NK-92 treated with Interleukin-12 subunit alpha and Interleukin-12 subunit beta, amount 100 ng/mL, for 24 hours (cell line): ENCODE data around the gene MROH2A.

ENCODE experiments used
- DNase-seq: peaks from one replicate; lab custom pipeline; 2025; lab: John Stamatoyannopoulos, UW

MROH2A gene

DNA sequence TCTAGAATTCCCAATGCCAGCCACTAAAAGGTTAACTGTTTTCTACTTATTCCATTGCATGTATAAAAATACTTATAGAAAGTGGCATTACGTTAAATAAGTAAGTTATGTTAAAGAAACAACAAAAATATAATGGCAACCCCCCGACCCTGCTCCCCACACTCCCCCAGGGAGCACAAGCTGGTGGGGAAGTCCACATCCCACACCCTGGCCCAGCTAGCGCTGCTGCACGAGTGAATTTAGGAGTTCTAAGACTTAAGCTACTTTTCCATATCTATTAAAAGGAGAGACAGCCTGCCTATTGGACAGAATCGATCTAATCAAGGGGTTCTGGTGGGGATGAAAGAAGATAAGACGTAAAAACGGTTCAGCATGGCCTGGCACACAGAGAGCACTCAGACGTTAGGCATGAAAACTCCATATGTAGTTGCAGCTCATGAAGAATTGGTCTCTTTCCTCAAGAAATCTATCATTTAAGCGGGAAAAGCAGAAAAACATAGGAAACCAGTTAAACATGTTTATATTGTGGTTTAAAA is 59.6 kb downstream of the MROH2A start:
- DNase-seq = no peak

DNA sequence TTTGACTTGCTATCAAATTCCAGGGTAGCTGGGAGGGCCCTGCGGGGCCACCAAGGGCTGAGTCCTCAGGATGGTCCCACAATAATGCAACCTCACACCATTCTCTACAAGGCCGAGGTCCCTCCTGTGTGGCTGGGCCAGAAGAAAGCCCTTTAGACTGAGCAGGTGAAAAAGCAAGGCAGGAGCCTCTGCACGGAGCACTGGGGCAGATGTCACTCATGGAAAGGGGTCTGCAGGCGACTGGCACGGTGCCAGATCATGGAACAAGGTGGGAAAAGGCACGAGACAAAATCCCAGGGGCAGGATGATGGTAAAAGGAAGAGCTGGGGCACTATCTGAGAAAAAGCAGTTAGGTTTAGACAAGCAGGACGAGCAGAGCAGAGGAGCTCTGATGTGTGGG is 60.1 kb downstream of the MROH2A start:
- DNase-seq = no peak

DNA sequence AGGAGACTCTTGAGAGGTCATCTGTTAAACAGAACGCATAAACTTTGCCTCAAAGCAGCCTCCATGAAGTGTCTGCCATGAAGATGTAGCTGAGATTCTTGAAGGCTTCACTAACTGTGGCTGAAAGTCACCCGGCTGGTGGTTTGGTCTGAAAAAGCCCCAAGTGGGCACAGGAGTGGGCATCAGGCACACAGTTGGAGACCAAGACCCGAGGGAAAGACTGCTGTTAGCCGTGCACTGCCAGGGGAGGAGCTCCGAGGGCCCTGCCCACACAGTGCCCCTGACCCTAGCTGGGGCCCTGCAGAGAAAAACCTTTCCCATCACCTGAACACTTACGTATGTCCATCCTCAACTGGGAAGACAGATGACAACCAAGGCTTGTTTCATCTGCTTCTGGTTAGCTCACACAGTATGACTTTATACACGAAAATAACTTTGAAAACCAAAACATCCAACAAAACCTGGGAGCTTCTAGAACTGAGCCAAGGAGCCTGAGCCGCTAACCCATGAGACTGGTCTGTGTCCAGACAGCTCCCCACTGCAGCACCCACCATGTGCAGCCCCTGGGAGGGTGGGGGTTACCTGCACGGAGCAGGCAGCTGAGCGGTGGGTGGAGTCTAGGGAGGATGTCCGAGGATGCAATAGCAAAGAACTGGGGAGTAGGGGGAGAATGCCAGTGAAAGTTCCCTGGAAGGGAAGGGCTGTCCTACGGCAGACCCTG is 60.8 kb downstream of the MROH2A start:
- no peak for DNase-seq

DNA sequence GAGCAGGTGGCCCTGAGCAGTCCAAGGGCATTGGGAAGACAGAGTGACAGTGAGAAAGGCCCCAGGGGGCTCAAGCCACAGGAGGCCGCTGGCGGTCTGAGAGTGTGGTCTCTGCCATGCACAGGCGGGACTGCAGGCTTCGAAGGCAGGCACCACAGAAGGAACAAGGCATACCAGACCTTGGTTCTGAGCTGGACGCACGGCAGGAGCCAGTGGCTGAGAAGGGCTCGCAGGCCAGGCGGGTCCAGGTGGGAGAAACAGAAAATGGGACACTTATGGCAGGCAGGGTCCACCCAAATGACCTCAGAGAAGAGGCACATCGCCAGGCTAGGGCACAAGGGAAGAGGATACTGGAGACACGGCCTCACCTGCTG is 61.3 kb downstream of the MROH2A start:
- DNase-seq = no peak

DNA sequence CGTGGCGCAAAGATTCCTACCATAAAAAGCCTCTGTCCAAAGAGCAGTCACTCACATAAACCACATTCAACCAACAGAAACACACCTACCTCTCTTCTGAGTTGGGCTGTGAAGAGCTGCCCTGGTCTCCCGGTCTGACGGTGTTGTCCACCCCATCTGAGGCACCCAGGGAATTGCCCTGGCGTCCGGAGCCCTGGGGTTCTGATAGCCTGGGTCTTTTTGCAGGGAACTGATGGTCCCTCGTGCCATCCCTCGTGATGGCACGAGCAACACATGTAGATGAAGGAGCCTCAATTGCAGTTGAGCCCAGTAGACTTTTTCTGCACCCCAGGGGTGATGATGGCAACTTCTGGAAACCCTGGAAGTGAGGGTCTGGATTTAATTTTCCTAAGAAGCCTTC is 62.4 kb downstream of the MROH2A start:
- no peak for DNase-seq

DNA sequence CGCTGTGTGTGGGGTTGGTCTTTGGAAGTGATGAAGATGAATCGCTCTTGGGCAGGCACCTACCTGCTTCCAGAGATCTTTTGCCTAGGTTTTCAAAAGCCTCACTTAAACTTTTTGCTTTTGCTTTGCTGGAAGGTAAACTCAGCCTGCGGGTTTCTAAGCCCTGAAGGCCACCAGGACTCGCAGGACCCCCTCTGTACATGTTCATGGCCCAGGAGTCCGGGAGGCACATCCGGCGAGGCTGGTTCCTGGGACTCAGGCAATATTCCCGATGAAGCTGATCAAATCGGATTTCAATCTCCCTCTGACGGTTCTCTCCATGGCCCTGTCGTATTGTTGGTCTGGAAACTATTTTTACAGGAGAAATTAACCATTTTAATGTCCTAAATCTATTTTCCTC is 63.1 kb downstream of the MROH2A start:
- DNase-seq = no peak

DNA sequence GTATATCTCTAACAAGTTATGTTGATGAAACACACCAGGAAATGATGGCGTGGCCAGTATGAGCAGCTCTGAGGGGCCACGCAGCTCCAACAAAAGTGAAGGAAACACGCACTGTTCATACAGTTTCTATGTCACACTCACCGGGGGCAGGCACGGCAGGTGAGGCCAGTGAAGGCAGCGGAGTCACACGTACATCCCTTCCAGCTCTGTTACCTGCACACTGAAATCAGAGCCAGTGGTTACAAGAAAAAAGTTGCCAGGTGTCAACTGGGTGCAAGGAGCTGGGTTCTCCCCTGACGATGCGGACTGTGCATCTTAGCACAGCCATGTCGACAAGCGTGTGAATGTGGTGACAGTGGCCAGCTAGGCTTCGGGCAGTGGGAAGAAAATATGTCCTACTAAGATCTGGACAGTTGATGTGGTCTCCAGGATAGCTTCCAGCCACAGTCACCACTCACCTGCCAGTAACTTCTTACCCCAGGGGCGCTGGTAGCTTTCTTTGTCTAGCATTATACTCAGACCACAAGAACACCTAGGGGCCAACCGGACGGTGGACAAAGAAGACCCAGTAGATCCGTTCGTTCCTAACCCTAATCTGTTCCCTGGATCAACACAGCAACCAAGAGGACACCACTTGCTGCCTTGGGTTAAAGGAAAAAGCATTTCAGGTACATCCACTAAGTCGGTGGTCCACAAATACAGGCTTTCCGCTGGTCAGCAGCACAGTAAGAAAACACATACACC is 66.1 kb downstream of the MROH2A start:
- DNase-seq = no peak

DNA sequence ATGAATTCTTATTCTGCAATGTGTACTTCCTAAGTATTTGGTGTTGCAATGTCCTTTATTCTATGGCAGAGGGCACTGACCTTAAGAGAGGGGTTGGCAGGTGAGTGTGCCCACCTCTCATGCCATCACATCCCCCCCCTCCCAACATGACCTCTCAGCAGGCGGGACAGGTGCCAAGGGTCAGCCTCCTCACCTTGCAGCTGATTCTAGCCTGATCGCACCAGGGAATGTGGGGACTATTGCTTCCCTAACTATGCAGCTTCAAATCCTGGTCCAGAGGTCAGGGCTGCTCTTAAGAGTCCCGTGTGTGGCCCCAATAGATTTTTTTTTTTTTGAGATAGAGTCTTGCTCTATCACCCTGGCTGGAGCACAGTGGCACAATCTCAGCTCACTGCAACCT is 66.7 kb downstream of the MROH2A start:
- no peak for DNase-seq

DNA sequence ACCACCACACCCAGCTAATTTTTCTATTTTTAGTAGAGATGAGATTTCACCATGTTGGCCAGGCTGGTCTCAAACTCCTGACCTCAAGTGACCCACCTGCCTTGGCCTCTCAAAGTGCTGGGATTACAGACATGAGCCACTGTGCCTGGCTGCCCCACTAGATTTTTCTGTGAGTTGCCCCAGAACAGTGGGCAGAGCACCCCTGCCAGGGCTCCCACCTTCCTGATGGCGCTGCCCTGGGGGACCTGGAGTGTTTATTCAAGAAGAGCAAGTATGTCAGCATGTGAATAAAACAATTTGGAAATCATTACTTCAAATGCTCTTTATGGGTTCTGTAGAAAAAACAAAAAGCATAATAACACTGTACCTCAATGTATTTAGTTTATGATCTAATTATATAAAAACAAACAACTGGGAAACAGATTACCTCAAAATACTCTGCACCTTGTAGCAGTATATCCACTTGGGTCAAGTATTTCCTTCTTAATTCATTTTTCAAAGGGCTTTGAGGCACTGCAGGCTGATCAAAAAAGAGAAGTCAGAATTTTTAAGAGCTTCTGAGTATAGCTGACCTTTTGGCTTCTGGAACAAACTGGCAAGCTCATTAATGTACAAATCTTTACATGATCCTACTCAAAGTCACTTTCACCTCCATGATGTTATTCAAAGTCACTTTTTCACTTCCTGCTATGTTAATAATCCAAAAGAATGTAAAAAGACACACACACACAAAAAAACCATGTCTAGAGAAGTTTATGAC is 67.4 kb downstream of the MROH2A start:
- no peak for DNase-seq

DNA sequence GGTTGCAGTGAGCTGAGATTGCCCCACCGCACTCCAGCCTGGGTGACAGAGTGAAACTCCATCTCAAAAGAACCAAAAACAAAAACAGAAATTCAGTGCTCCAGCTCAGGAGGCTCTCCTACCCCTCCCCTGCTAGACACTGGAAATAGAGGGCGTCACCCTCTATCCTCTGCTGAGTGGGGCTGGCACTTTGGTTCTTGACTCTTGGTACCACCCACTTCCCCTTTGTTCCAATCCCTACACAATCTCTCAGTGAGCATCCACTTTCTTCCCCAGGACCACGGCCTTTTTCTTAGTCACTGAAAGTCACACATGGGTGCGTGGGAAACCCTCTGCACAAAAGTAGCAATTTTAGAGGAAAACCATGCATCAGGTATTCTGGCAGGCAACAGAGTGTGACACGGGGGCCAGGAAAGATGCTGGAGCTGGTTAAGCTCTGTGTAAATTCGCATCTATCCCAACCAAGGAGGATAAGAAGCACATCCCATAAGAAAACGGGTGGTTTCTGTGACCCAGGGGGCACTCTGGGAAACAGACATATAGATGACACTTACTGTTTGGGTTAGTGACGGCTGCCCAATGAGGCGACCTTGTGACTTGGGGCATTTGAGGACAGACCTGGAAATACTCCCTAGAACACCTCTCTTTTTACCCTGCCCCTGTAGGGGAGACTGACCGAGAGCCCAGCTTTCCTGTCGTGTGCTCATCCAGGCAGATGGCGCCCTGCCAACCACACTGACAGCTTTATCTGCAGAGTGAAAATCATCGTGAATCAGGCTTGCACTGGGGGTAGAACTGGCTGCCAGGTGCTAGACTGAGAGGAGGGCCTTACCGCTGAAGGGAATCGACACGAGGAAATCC is 68.5 kb downstream of the MROH2A start:
- no peak for DNase-seq

DNA sequence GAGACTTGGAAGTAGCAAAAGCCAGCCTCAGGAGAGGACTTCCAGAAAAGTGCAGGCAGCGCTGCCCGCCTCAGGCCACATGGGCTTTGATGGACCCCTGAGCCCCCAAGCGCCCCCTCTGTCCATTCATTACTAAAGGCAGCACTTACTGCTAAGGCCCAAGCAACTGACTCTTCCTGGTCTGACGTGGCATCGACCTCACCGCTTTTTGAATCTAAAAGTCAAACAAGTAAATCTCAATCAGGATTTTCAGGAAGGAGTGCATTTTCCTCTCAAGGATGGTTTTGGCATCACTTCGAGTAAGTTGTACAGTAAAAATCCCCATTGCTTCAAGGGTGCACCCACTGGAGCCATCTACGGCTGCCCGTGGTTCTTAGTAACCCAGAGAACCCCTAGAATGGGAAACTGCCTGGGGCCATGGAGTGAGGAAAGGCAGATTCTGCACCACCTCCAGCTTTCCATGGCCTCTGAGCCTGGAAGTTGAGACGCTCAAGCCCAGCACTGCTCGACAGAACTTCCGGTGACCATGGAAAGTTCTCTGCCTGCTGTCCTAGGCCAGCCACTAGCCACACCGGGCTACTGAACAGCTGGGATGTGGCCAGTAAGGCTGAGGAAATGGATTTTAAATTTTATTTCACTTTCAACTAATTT is 69.2 kb downstream of the MROH2A start:
- DNase-seq = no peak

DNA sequence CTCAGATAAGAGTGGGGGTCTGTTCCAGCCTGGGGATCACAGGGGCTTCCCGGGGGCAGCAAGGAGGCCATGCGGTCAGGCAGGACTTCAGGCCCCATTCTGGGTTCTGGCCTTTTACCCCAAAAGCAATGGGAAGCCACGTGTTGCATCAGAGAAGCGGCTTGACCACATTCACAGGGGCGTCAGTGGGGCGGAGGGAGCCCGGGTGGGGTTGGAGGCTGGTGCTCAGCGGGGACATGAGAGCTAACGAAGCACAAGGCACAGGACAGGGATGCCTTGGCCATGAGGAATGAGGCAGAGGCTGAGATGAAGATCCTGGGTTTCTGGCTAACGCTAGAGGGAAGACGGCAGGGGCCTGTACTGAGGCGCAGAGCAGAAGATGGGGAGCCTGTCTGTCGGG is 70.1 kb downstream of the MROH2A start:
- no peak for DNase-seq

DNA sequence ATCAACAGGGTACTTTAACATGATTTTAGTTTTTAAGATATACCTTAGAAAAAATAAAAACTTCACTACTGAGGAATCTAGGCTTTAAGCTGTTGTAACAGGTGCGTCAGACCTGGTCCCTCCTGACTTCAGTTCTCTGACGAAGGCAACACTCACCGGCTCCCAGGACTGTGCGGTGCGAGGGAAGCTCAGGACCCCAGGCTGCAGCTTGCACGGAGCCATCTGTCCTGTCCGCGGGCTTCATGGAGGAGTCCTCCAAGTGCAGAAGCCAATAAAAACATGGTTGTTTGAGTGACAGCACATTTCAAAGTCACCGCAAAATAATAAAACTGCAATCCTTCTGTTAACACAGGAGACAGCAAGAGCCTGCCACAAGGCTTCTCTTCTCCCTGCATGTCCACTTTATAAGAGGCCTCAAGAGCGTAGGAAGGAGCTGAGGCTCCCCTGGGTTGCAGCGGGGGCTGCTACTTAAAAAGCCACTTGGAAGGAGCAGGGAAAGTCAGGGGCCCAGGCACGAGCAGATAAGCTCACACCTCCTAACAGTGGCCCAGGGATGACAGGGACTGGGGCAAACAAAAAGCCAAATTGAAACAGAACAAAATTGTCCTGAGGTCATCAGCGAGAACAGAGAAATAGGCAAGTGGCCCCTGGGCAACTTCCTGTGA is 71.6 kb downstream of the MROH2A start:
- no peak for DNase-seq

DNA sequence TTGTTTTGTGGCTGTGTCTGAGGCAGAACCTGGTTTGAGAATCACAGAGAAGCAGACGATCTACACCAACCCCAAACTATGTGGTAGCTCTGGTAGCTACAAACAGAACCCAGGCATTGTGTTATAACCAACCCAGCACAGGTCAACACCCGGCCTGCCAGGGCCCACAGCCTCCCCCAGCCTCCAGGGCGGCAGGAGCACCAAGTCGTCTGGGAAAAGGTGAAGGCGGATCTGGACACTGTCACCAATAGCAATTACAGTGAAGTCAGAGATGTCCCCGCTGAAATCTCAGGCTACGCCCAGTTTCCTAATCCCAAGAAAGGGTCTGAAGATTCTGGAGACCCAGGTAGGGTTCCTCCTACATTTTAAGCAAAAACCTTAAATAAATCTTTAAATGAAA is 72.6 kb downstream of the MROH2A start:
- DNase-seq = no peak

DNA sequence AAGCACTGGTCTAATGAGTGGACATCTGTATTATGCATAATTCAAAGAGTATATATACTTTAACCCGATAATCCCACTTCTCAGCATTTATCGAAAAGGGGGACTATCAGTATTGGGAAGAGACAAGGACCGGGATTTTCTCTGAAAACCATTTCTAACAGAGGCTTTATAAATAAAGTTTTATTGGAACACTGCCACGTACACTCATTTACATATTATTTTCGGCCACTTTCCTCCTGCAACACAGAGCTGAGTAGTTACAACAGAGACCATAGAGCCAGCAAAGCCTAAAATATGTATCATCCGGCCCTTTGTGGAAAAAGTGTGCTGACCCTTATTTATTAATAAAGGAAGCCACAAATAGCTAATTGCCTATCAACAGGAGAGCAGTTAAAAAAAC is 73.0 kb downstream of the MROH2A start:
- DNase-seq = no peak

DNA sequence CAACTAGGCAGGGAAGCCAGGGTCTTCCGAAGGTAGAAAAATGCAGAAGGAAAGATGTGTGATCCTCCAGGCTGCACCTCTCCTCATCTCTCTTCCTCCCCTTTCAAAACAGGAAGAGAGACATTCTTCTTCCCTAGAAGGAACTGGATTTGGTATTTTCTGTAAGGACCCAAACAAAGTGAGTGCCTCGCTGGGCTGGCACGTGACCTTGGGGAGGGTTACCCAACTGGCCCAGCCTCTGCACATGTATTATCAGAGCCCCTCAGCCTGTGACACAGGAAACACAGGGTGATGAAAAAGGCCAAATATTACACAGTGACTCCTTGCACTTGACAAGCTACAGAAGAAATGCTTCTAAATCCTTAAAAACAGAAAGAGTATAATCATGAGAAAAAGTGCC is 73.9 kb downstream of the MROH2A start:
- no peak for DNase-seq

DNA sequence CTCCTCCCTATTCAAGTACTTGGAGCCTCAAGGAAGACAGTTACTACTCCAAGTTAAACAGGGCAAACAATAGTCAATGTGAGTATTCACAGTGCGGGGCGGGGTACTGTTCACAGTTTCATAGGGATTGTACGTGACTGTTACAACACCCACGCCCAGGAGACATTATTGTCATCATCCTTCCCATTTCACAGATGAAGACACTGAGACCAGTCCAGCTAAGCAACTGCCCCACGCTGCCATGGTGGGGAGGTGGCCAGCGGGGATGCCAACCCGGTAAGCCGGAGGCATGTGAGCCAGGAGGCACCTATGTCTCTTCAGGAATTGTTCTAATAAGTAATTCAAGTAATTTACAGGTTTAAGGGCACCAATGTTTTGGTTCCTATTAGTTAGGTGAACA is 75.2 kb downstream of the MROH2A start:
- no peak for DNase-seq

DNA sequence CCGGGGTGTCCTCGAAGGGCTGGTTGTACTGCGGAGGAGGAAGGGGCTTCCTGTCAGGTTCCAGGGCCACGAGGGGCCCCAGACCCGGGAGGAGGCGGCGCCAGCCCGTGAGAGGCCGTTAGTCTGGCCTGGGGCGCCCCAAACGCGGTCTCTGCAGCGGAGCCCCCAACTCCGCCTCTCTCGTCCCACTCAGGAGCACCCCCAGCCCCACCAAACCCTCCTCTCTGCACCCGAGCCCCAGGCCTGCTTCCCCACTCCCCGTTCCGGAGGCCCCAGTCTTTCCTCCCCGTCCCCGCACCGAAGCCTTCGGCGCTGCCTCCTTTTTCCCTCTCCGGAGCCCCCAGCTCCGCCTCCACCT is 75.7 kb downstream of the MROH2A start:
- DNase-seq = no peak

DNA sequence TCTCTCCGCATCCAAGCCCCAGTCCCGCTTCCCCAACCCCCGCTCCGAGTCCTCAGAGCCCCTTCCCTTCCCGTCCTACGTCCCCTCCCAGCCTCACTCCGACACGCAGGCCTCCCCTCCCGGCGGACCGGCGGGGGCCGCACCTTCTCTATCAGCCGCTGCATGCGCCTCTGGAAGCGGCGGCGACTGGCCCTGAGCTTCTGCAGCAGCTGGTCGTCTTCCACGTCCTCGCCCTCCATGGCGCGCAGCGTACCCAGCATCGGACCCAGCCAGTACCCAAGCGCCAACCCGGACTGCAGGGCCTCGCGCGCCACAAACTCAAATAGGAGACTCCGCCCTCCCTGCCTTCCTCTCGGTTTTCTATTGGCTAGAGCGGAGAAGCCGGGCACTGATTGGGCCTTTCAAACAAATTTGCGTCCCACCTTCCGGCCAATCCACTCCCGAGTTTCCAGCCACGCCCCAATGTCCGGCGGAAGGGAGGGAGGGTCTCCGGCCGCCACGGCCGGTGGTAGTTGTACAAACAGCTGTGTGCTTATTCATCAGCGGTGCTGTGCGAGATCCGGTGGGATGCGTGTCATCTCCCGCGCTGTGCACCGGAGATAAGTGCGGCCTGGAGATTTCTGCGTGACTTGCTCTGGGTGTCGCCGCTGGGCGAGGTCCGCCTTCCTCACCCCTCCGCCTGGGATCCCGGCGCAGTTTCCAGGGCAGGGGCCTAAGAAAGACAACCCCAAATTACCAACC is 76.3 kb downstream of the MROH2A start, which contains the start of gene HJURP:
HJURP (minus strand) TSS at position 295 of the 741 bp plus-strand sequence; CDS start at position 260, 35 bp downstream.
- DNase-seq = peak; percentile 87

DNA sequence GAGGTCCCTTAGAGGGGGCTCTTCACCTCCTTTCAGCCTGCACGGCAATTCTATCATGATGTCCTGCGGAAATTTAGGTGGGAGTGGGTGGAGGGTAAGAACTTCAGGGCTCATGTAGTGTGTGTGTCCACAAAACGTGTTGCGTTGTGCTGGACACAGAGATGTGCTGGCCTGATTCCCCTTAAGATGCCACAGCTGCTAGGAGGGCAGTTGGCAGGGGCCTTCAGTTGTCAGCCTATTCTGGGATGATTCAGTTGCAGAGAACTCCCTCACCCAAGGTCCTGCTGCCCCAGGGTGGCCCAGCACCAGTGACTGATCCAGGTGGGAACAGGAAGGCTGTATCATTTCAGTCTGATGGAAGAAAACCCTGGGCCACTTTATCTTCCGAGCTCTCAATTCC is 77.2 kb downstream of the MROH2A start:
- no peak for DNase-seq
